ENCODE data around the gene DIP2A.

Gene DIP2A

GRCh38 chr21:46478910-46479309, 20.2 kb downstream of the DIP2A start:
- Histone ChIP-seq H3K36me3 (ENCODE audit: control insufficient read depth, low read length) (no peaks in the 10 kb centered on the region), H3K79me2 (ENCODE audit: control insufficient read depth, low read length) (no peaks in the 10 kb centered on the region), H3K4me3 (ENCODE audit: low read length) (no peak overlapping the region), H3K27me3 (ENCODE audit: control insufficient read depth, low read length) (no peaks in the 10 kb centered on the region), H3K27ac (ENCODE audit: low read depth, low read length) (no peak overlapping the region), H3F3A (ENCODE audit: control insufficient read depth, insufficient read depth) (no peaks in the 10 kb centered on the region), H3K4me1 (ENCODE audit: control insufficient read depth, low read length) (no peaks in the 10 kb centered on the region), H3K9me2 (replicated peaks; ENCODE audit: control insufficient read depth, low read length) (no peaks in the 10 kb centered on the region), H3K4me2 (ENCODE audit: low read length) (no peak overlapping the region), H4K20me1 (ENCODE audit: control insufficient read depth, insufficient read depth, low read depth, low read length) (no peaks in the 10 kb centered on the region), H3K9me3 (ENCODE audit: control insufficient read depth, insufficient read depth, low read length) (no peaks in the 10 kb centered on the region)
- TF ChIP-seq, protein P1, sequence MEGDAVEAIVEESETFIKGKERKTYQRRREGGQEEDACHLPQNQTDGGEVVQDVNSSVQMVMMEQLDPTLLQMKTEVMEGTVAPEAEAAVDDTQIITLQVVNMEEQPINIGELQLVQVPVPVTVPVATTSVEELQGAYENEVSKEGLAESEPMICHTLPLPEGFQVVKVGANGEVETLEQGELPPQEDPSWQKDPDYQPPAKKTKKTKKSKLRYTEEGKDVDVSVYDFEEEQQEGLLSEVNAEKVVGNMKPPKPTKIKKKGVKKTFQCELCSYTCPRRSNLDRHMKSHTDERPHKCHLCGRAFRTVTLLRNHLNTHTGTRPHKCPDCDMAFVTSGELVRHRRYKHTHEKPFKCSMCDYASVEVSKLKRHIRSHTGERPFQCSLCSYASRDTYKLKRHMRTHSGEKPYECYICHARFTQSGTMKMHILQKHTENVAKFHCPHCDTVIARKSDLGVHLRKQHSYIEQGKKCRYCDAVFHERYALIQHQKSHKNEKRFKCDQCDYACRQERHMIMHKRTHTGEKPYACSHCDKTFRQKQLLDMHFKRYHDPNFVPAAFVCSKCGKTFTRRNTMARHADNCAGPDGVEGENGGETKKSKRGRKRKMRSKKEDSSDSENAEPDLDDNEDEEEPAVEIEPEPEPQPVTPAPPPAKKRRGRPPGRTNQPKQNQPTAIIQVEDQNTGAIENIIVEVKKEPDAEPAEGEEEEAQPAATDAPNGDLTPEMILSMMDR (IDR thresholded peaks at IDR 0.05; ENCODE audit: low read depth, low read length, poor library complexity, severe bottlenecking), result no peak
- no peak for TF ChIP-seq EZH2phosphoT487 (IDR thresholded peaks at IDR 0.05; ENCODE audit: borderline replicate concordance, low read length)

GRCh38 chr21:46480466-46480865, 21.8 kb downstream of the DIP2A start:
- no peak overlapping the region for H3K4me3 ChIP-seq (ENCODE audit: low read length)
- no peaks in the 10 kb centered on the region for H3F3A ChIP-seq (ENCODE audit: control insufficient read depth, insufficient read depth)
- no peaks in the 10 kb centered on the region for H3K79me2 ChIP-seq (ENCODE audit: control insufficient read depth, low read length)
- no peaks in the 10 kb centered on the region for H4K20me1 ChIP-seq (ENCODE audit: control insufficient read depth, insufficient read depth, low read depth, low read length)
- H3K36me3 ChIP-seq (ENCODE audit: control insufficient read depth, low read length), result 0 out of 2 replicates have a peak, but pooled peaks cover 3% of the 10 kb centered on the region
- H3K9me2 ChIP-seq (replicated peaks; ENCODE audit: control insufficient read depth, low read length), result no peaks in the 10 kb centered on the region
- no peak overlapping the region for H3K27ac ChIP-seq (ENCODE audit: low read depth, low read length)
- TF ChIP-seq, protein P1 (IDR thresholded peaks at IDR 0.05; ENCODE audit: low read depth, low read length, poor library complexity, severe bottlenecking), result no peak
- no peak for TF ChIP-seq EZH2phosphoT487 (IDR thresholded peaks at IDR 0.05; ENCODE audit: borderline replicate concordance, low read length)
- no peaks in the 10 kb centered on the region for H3K4me1 ChIP-seq (ENCODE audit: control insufficient read depth, low read length)
- H3K27me3 ChIP-seq (ENCODE audit: control insufficient read depth, low read length), result no peaks in the 10 kb centered on the region
- no peaks in the 10 kb centered on the region for H3K9me3 ChIP-seq (ENCODE audit: control insufficient read depth, insufficient read depth, low read length)
- H3K4me2 ChIP-seq (ENCODE audit: low read length), result no peak overlapping the region

DNA sequence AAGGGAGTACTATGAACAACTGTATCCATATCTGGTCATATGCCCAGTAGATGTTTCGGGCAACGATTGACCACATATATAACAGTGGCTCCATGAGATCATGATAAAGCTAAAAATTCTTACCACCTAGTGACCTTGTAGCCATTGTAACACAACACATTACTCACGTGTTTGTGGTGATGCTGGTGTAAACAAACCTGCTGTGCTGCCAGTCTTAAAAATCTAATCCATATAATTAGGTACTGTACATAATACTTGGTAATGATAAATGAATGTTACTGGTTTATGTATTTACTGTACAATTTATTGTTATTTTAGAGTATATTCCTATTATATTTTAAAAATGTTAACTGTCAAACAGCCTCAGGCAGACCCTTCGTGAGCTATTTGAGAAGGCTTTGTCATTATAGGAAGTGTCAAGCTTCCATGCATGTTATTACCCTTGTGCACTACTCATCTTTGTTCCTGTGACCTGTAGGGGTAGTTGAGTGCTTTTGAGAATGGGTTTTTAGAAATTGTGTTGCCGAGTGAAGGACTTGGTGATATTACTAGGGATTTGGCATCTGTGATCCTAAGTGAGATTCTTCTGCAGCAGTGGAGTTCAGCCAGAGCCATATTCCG, 23.6 kb downstream of the DIP2A start:
- no peak for TF ChIP-seq EZH2phosphoT487 (IDR thresholded peaks at IDR 0.05; ENCODE audit: borderline replicate concordance, low read length)
- TF ChIP-seq, protein P1 (IDR thresholded peaks at IDR 0.05; ENCODE audit: low read depth, low read length, poor library complexity, severe bottlenecking), result no peak
- Histone ChIP-seq H3K36me3 (ENCODE audit: control insufficient read depth, low read length) (peaks cover 5% of the 10 kb centered on the region; the same call in 1 of the 2 replicates), H3F3A (ENCODE audit: control insufficient read depth, insufficient read depth) (no peaks in the 10 kb centered on the region), H3K27me3 (ENCODE audit: control insufficient read depth, low read length) (no peaks in the 10 kb centered on the region), H4K20me1 (ENCODE audit: control insufficient read depth, insufficient read depth, low read depth, low read length) (no peaks in the 10 kb centered on the region), H3K27ac (ENCODE audit: low read depth, low read length) (no peak overlapping the region), H3K4me1 (ENCODE audit: control insufficient read depth, low read length) (no peaks in the 10 kb centered on the region), H3K4me2 (ENCODE audit: low read length) (no peak overlapping the region), H3K4me3 (ENCODE audit: low read length) (no peak overlapping the region), H3K9me3 (ENCODE audit: control insufficient read depth, insufficient read depth, low read length) (no peaks in the 10 kb centered on the region), H3K9me2 (replicated peaks; ENCODE audit: control insufficient read depth, low read length) (no peaks in the 10 kb centered on the region), H3K79me2 (ENCODE audit: control insufficient read depth, low read length) (no peaks in the 10 kb centered on the region)
